VCaP (cell line): Measurements from ENCODE around the gene NHSL1.

Experiments used
- H3K27ac ChIP-seq: fragments of 450-650 bp; 2 replicates; pipeline ENCODE4 v1.5.1; 2017
- CTCF ChIP-seq: fragments of 450-650 bp; conservative IDR thresholded peaks from 2 replicates; pipeline ENCODE4 v1.5.1; 2017; ENCODE audit warnings: mild to moderate bottlenecking, moderate library complexity

NHSL1 gene

DNA sequence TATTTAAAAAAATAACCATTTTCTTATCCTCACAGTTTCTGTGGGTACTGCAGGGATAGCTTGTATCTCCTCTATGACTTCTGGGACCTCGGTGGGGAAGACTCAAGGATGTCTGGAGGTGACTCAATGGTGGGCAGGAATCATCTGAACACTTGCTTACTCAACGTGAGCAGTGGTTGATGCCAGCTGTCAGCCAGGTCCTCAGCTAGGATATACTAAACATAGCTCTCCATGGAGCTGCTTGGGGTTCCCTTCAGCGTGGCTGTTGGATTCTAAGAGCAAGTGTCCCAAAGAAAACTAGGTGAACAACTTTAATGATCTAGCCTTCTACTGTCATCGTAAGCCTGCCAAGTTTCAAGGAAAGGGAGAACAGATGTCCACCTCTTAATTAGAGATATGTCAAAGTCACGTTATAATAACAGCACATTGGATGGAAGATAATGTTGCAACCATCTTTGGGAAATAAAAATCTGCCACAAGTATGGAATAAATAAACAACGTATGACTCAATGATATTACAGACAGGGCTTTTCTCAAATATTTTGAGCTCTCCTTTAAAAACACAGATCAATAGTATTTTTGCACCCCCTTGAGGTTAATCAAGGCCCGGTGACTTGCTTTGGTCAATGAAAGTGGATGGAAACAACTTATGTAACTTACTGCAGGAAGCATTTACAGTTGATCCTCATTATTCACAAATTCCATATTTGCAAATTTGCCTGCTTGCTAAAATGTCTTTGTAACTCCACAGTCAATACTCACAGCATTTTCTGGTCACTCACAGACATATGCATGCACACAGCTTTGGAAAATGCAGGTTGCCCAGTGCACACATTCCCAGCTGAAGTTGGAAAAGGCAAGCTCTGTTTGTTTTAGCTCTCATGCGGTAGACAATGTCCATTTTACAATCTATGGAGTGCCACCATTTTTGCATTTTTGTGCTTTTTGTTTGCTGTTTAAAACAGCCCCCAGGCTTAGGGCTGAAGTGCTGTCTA, 101.9 kb downstream of the NHSL1 start:
- H3K27ac ChIP-seq = no peak overlapping the region
- TF ChIP-seq CTCF = no peak

DNA sequence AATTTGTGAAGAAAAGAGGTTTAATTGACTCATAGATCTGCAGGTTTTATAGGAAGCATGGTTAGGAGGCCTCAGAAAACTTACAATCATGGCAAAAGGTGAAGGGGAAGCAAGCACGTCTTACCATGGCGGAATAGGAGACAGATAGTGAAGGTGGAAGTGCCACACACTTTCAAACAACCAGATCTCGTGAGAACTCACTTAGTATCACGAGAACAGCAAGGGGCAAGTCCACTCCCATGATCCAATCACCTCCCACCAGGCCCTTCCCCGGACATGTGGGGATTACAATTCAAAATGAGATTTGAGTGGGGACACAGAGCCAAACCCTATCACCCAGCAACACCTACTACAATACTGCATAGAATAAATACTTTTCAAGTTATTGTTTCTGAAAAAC, 102.6 kb downstream of the NHSL1 start:
- H3K27ac ChIP-seq = no peak overlapping the region
- no peak for TF ChIP-seq CTCF

GRCh38 chr6:138393871-138394783, 105.2 kb downstream of the NHSL1 start:
- H3K27ac ChIP-seq = no peak overlapping the region
- no peak for TF ChIP-seq CTCF

- no peak for TF ChIP-seq CTCF
- peak overlapping the region; percentile 99 for H3K27ac ChIP-seq
Measured at GRCh38 chr6:138389551-138389950, 109.7 kb downstream of the NHSL1 start.

DNA sequence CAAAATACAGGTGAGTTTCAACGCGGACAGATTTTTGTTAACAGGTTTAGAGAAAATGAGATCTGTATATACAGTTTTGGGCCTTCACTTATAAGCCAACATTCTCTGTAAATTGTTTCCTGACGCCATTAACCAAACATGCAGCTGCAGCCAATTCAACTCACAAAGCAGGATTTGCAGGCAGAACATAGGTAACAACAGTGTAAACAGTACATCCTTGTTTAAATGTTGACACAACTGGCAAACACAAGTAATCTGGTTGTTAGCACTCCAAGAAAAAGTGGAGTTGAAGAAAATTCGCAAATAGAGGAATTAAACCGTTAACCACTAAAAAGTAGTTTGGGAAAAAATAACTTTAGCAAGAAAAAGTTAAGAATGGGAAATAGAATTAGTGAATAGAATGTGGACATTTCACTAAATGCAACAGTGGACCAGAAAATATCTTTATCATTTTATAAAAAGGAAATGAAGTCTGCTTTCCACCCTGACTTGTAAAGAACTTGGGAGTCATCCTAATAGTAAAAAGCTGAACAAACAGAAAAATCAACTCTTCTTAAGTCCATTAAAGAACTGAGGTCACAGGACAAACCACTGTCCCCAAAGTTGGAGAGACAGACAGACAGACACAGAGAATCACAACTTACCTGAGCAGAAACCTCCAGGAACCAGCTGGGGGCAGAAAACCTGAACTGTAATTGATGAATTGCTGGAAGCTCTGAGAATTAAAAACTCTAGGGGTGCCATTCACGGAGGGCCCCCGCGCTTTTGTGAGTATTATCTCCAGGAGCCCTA, 111.5 kb downstream of the NHSL1 start:
- 0 out of 2 replicates have a peak, but pooled peaks have one; percentile 28 for TF ChIP-seq CTCF
- peak overlapping the region; percentile 99 for H3K27ac ChIP-seq

- TF ChIP-seq CTCF = no peak
- peak overlapping the region; percentile 99 for H3K27ac ChIP-seq
Measured at GRCh38 chr6:138386897-138387296, 112.4 kb downstream of the NHSL1 start.
